Measurements from ENCODE around the gene SLC30A2. TPM values are rescaled to one million over a fixed set of nuclear protein-coding genes. Genes with fewer than 3 reads are reported as not detected.
A peak's percentile ranks its signal among the peaks of the same experiment; 100 is the strongest.

Gene SLC30A2
- total and polyA plus RNA-seq, 9 of the 15 experiments (the other 6 are each of a cell fraction or from before 2014, with no cell fraction given): 0.01 to 0.18 (median 0.06) TPM; not detected in 3

DNA sequence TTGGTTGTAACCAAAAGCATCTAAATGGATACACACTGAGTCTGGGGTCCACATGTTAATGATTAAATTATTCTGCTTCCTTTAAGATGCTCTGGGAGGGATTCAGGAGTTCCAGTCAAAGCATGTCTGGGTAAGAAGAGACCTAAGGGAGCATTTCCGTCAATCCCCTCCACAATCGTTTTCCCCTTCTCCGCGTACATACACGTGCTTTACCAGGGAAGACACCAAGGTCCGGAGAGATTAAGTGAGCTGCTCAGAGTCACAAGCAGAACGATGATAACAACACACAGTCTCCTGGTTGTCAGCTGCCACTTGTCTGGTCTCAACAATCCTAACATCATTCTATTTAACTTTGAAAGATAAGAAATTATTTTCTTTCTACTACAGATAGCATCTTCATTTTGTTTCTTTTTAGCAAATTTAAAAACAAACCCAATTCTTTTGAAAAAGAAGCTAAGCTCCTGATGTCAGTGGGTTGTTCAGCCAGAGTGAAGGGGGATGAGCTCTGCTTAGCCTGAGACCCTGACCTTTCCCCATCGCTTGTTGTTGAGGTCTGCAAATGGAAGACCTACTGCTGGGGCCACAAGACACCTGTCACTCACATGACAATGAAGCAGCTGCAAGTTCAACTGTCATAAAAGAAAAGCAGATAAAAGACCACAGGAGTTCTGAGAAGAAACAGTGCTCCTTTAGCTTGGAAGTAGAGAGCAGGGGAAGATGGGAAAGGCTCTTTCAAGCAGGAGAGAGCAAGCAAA is 52.5 kb downstream of the SLC30A2 start (continued):
- TF ChIP-seq MGA (IDR thresholded peaks at IDR 0.05) (peak; percentile 82), TFE3 (CRISPR knock-in tag; IDR thresholded peaks at IDR 0.05) (no peak), KDM5B (IDR thresholded peaks at IDR 0.05; ENCODE audit: insufficient replicate concordance, low read depth, low read length) (no peak), ZNF778 (CRISPR knock-in tag; IDR thresholded peaks at IDR 0.05) (no peak), MEF2A (IDR thresholded peaks at IDR 0.05; ENCODE audit: control insufficient read depth, low read depth, low read length) (no peak), PRDM10 (IDR thresholded peaks at IDR 0.05; ENCODE audit: partially characterized antibody) (peak; percentile 28), MED1 (CRISPR knock-in tag; IDR thresholded peaks at IDR 0.05; ENCODE audit: borderline replicate concordance) (no peak)
- TF ChIP-seq, protein P1, sequence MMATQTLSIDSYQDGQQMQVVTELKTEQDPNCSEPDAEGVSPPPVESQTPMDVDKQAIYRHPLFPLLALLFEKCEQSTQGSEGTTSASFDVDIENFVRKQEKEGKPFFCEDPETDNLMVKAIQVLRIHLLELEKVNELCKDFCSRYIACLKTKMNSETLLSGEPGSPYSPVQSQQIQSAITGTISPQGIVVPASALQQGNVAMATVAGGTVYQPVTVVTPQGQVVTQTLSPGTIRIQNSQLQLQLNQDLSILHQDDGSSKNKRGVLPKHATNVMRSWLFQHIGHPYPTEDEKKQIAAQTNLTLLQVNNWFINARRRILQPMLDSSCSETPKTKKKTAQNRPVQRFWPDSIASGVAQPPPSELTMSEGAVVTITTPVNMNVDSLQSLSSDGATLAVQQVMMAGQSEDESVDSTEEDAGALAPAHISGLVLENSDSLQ (IDR thresholded peaks at IDR 0.05): peak; percentile 97
